Heart left ventricle (tissue), 16 donors: ENCODE measurements around the gene C1QTNF6. TPM values are rescaled to one million over a fixed set of nuclear protein-coding genes. Genes with fewer than 3 reads are reported as not detected.

Source experiments
- ATAC-seq, 4 donors: fragments of 200-7000 bp; cut with Tn5 transposase; one replicate each; pipeline ENCODE4 v1.9.1; 2020 to 2022; ENCODE audit warnings: moderate library complexity in 4 of 4, mild to moderate bottlenecking in 3 of 4, moderate number of reproducible peaks in 1 of 4
- DNase-seq, 5 donors: peaks; one replicate each; pipeline ENCODE4 v3.0.0-alpha.2; 2020
- H3K27ac ChIP-seq, 12 donors: fragments of 200-600 bp; sonication (generic) in 4 of 12; one replicate each; pipeline versions ENCODE4 v1.5.0 to v1.8.0; 2016 to 2022; ENCODE audit warnings: mild to moderate bottlenecking in 2 of 12
- H3K27me3 ChIP-seq, 9 donors: fragments of 200-600 bp; sonication (generic) in 2 of 9; one replicate each; pipeline versions ENCODE4 v1.5.1 to v1.8.0; 2016 to 2022; ENCODE audit warnings: mild to moderate bottlenecking in 3 of 9
- H3K36me3 ChIP-seq, 9 donors: fragments of 200-600 bp; sonication (generic) in 2 of 9; one replicate each; pipeline versions ENCODE4 v1.5.0 to v1.8.0; 2018 to 2022; ENCODE audit warnings: mild to moderate bottlenecking in 2 of 9
- H3K4me1 ChIP-seq, 12 donors: fragments of 200-600 bp; sonication (generic) in 4 of 12; one replicate each; pipeline versions ENCODE4 v1.5.0 to v1.8.0; 2016 to 2022; ENCODE audit warnings: mild to moderate bottlenecking in 3 of 12
- H3K4me3 ChIP-seq, 12 donors: fragments of 200-600 bp; sonication (generic) in 4 of 12; one replicate each; pipeline versions ENCODE4 v1.5.0 to v1.8.0; 2017 to 2022; ENCODE audit warnings: mild to moderate bottlenecking in 9 of 12, moderate library complexity in 4 of 12
- H3K9me3 ChIP-seq, 12 donors: fragments of 200-600 bp; sonication (generic) in 4 of 12; one replicate each; pipeline versions ENCODE4 v1.5.0 to v1.8.0; 2016 to 2022; ENCODE audit warnings: mild to moderate bottlenecking in 1 of 12
- CTCF ChIP-seq, 12 donors: fragments of 200-600 bp; sonication (generic) in 4 of 12; IDR thresholded peaks; one replicate each; pipeline versions ENCODE4 v1.5.0 to v1.8.0; 2018 to 2022; ENCODE audit warnings: antibody characterized with exemption in 12 of 12, mild to moderate bottlenecking in 5 of 12
- POLR2A ChIP-seq, 2 donors: fragments of 450-650 bp; IDR thresholded peaks; one replicate each; pipeline ENCODE4 v1.6.1; 2017; ENCODE audit warnings: antibody characterized with exemption in 2 of 2, mild to moderate bottlenecking in 2 of 2, moderate library complexity in 2 of 2
- WGBS, 4 donors: extraction: QIAGEN DNeasy Blood & Tissue Kit in 2 of 4; methylation state at CpG; one replicate each; pipeline versions ENCODE4 v1.1.5 to v1.1.7; 2013 to 2018; 5-methylcytosine and 5-hydroxymethylcytosine counted together
- intact Hi-C, 10 donors: fragments of 100-400 bp; cut with DNase I; formaldehyde crosslinking; loops; one replicate each; pipeline versions ENCODE4 v1.11.1 to v1.14.2; 2022
- polyA plus RNA-seq, 2 donors: library from polyadenylated mRNA; stranded (reverse); fragments of 200-250 nt; gene quantifications; one replicate each; pipeline ENCODE4 v1.2.3, GENCODE V29; 2013
- total RNA-seq, 9 donors: library from RNA; depleted of rRNA in 2 of 9; stranded (reverse); fragments of >200 nt in 2 of 9; fragmentation: NEBNext Ultra II Directional in 3 of 9; extraction: Animal tissue kit (Norgen Biotek cat#: 25700) in 3 of 9; gene quantifications; one replicate each; pipeline versions ENCODE4 v1.1.0 to v1.2.4, GENCODE V29; 2016 to 2023
- donor health status: ischemic (EF 13 %, LVEDD 7.1; RV severe dilation, severe dysfunction).
- donor health status: healthy with polysubstance abuse.
- donor health status: DM: no; HTN: yes; CAD: no.
- donor health status: DM: no; HTN: no; CAD: no.
- donor health status: ischemic (EF 25% LVEDD 6.9; RV normal size, moderate dysfunction).
- donor health status: ischemic (EF 25% LVEDD 5.7; RV mildly dilated, moderate dysfunction).
- donor health status: healthy.
- donor health status: DM: yes; HTN: yes; CAD: no.
- donor health status: ischemic (EF 35%, LVEDD 5.7; RV mildly dilated, moderate dysfunction).
- donor health status: nonischemic (EF 11% LVEDD 7.7; RV severe dilation, severe dysfunction).
- donor health status: DM: yes; HTN: yes; CAD: no.
- donor health status: PGD.
- donor health status: ischemic (EF 29% LVEDD 5.4; RV normal size, mild dysfunction).
- donor health status: nonischemic (EF 23%, LVEDD 6.1; RV moderate dilation, normal function).

C1QTNF6 gene
- total and polyA plus RNA-seq, 11 donors, result 0.31 to 11.9 (median 1.4) TPM

- intact Hi-C loops, result no loop called here
- ATAC-seq, result no peak
- Histone ChIP-seq H3K27ac (no peak overlapping the region), H3K27me3 (no peaks in the 10 kb centered on the region), H3K36me3 (peaks cover 0 to 3% (median 0%) of the 10 kb centered on the region in 9 donors), H3K9me3 (no peaks in the 10 kb centered on the region), H3K4me1 (peaks cover 9 to 64% (median 37%) of the 10 kb centered on the region in 12 donors), H3K4me3 (no peak overlapping the region)
- no peak for TF ChIP-seq CTCF (IDR thresholded peaks at IDR 0.05)
- no peak for TF ChIP-seq POLR2A (IDR thresholded peaks at IDR 0.05)
- peak in 2 of 5 donors; percentile 15 to 26 for DNase-seq
- WGBS, 4 donors, result 90 to 98% (median 92%) methylated on average over 14 to 18 of the region's 18 CpGs
Measured at GRCh38 chr22:37184816-37185541, 3.1 kb downstream of the C1QTNF6 start.

- TF ChIP-seq CTCF (IDR thresholded peaks at IDR 0.05), result no peak
- no peak for TF ChIP-seq POLR2A (IDR thresholded peaks at IDR 0.05)
- H3K36me3 ChIP-seq, result peaks cover 0 to 3% (median 0%) of the 10 kb centered on the region in 9 donors
- H3K9me3 ChIP-seq, result no peaks in the 10 kb centered on the region
- H3K4me1 ChIP-seq, result peaks cover 9 to 60% (median 35%) of the 10 kb centered on the region in 12 donors
- H3K27me3 ChIP-seq, result no peaks in the 10 kb centered on the region
- ATAC-seq, result no peak
- WGBS, 4 donors, result 78 to 89% (median 84%) methylated on average over 6 to 12 of the region's 12 CpGs
- intact Hi-C loops, result no loop called here
- H3K4me3 ChIP-seq, result no peak overlapping the region
- H3K27ac ChIP-seq, result no peak overlapping the region
- peak in 2 of 5 donors; percentile 21 to 24 for DNase-seq
Measured at GRCh38 chr22:37184380-37184755, 3.7 kb downstream of the C1QTNF6 start.

- intact Hi-C loops, result no loop called here
- DNase-seq, result peak in 1 of 5 donors; percentile 24
- WGBS, 4 donors, result 73 to 79% (median 77%) methylated on average over 11 to 17 of the region's 17 CpGs
- Histone ChIP-seq H3K36me3 (peaks cover 0 to 3% (median 0%) of the 10 kb centered on the region in 9 donors), H3K27ac (no peak overlapping the region), H3K9me3 (no peaks in the 10 kb centered on the region), H3K27me3 (no peaks in the 10 kb centered on the region), H3K4me3 (no peak overlapping the region), H3K4me1 (peaks cover 9 to 59% (median 31%) of the 10 kb centered on the region in 12 donors)
- TF ChIP-seq CTCF (IDR thresholded peaks at IDR 0.05) (no peak), POLR2A (IDR thresholded peaks at IDR 0.05) (no peak)
- ATAC-seq, result no peak
Measured at GRCh38 chr22:37183432-37184379, 4.3 kb downstream of the C1QTNF6 start.

- ATAC-seq, result no peak
- H3K4me1 ChIP-seq, result peaks cover 6 to 59% (median 31%) of the 10 kb centered on the region in 12 donors
- no peaks in the 10 kb centered on the region for H3K27me3 ChIP-seq
- peak in 2 of 5 donors; percentile 4 to 18 for DNase-seq
- H3K9me3 ChIP-seq, result no peaks in the 10 kb centered on the region
- WGBS, 4 donors, result 78 to 100% (median 85%) methylated on average over 3 of the region's 3 CpGs
- TF ChIP-seq CTCF (IDR thresholded peaks at IDR 0.05) (no peak), POLR2A (IDR thresholded peaks at IDR 0.05) (no peak)
- no peak overlapping the region for H3K4me3 ChIP-seq
- intact Hi-C loops, result no loop called here
- no peak overlapping the region for H3K27ac ChIP-seq
- H3K36me3 ChIP-seq, result peaks cover 0 to 3% (median 0%) of the 10 kb centered on the region in 9 donors
Measured at GRCh38 chr22:37182949-37183245, 5.2 kb downstream of the C1QTNF6 start.
